Occipital lobe (tissue), 2 donors: ENCODE measurements around the gene SLC12A3. TPM values are rescaled to one million over a fixed set of nuclear protein-coding genes. Genes with fewer than 3 reads are reported as not detected.

Experiments
- DNase-seq: peaks from one replicate; lab custom pipeline; 2025; lab: John Stamatoyannopoulos, UW
- total RNA-seq: library from RNA; depleted of rRNA; stranded (reverse); fragments of >200 nt; gene quantifications from one replicate; pipeline ENCODE4 v1.2.3, GENCODE V29; 2014

SLC12A3 gene
- total RNA-seq, 1 donor from 2014 or later: not detected

DNA sequence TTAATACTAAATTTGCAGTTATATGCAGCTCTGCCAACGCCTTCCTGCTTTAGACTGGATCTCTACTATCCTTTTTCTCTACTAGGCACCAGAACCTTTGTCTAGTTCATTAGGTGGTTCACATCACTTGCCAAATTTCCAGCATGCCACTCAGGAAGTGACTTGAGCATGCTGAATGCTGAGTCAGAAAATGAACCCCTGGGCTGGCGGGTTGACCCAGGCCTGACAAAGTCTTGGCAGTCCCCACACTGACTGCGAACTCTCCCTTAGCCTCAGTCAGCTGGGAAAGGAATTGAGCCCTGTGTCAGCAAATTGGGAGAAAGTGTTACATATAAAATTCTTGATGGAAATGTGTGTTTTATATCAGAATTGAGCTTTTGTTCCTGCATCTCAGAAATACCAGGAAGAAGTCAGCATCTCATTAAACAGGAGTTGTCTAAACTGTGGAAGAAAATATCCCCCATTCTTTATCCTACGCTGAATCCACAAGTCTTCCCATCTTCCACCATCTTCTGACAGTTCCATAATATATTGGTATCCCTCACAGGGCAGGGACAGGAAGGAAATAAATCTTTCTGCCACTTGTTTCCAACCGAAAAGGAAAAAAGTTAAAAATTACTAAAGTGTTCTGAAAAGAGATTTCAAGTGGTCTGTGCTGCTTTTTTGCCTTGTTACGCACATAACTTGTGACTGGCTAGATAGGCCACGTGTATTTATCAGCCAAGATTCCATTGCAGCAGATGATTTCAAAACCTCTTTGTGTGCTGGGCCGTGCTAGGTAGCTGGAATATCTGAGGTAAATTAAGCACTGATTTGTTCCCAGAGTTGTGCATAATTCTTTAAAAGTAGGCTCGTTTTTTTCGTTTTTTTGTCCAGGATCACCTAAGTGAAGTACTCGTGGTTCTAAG lies 16.7 kb upstream of the SLC12A3 start:
- DNase-seq: no peak

DNA sequence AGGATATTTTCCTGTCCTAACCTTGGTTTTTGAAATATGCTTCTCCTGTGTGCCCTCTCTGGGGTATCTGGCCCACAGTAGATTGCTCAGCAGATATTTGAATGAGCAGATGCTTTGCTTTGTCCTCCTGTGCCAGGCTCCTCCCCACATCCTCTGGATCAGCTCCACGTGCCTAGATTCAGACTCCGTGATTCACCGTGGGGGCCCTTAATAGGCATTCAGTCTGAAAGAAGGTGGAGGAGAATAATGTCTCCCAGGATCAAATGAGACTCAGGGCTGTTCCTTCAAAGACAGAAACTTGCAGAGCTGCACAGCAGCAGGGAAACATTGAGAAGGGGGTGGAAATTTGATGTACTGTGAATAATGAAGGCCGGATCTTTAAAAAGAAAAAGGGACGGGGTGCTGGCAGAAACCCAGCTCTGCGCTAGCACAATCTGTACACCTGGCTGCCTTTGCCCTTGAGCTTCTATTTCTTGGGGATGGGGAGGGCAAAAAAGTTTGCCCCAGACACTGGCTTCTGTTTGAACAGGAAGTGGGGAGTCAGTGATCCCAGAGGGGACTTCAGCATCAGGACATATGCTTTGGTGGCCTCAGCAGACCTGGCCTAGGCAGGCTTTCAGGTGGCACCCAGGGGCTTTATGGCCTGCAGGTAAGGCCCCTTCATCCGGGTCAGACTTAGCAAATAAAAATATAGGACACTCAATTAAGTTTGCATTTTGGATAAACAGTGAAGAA lies 15.9 kb upstream of the SLC12A3 start:
- no peak for DNase-seq

DNA sequence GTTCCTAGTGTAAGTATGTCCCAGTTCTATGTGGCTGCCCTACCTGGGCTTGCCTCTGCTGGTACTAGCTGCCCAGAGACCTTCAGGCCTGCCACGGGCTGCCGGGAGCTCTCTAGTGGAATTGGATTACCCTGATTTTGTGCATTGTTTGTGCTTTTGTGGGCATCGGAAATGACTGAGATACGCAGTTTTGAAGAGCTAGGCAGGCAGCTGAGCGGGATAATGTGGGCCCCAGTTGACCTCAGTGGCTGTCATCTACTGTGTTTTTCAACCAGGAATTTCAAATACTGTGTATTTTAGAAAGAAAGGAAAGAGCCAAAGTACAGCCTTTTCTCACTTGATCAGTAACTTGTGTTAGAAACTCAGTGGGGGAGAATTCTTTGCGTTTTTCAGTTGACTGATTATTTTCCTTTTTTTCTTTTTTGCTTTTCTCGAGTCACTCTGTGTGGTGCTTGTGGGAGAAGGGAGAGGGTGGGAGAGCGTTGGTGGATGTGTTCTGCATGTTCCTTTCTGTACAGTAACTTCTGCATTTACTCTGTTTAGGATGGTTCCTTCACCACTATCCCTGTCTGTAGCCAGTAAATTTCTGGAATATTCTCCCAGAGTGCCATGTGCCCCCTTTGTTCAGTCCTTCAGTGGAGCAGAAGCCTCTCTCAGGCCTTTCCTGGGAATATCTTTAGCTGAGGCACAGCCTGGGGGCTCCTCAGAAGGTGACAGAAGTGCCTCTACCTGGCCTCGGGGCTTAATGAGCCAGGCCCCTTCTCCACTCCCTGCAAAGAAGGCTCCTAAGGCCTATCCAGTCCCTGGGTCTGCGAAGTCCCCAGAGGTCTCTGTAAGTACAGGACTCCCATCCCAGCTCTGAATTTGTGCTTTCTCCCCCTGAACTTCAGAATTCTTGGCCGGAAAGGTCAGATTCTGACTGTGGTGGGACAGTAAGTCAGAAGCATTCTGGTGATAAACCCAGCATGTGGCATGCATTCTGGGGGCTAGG lies 15.0 kb upstream of the SLC12A3 start:
- DNase-seq: no peak

DNA sequence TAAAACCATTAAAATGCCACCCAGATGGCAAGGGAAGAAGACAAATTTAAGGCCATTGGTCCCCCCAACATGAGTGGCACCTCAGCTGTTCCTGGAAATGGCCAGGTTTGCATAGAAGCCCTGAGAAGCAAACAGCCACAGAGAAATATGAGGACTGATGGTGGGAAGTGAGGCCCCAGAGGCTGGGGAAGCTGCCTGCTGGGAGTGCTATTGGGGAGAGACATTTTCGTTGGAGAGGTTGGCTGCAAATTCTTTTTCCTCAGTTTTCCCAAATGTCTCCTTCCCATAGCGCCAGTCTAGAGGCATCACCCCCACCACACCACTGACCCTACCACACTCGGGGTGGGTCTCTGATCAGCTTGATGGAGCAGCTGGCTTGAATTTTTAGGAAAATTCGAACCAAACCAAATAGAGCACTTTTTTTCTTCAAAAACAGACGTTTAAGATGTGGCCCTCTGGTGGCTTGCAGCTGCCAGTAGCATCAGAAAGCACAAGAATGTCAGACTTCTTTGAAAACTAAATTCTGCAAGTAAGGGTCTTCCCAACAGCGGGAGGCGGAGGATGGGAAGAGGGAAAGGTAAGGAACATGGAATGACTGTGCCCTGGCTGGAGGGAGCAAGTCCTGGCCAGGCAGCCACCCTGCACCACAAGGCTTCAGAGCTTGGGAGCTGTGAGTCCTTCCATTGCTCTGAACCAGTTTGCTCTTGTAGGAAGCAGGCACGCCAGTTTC lies 13.2 kb upstream of the SLC12A3 start:
- DNase-seq: no peak

DNA sequence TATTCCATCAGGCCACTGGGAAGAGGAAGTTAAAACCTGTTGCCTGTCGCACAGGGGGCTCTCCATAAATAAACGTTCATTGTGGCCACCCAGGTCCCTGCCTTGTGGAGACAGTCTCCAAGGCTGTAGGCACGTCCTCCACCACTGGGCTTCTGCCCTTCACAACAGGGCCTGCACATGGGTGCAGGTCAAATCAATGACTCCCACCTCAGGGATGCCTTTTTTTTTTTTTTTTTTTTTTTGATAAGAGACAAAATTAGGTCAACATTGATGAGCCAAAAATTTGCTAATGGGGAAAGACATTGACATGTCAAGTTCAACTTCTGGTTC lies 12.6 kb upstream of the SLC12A3 start:
- DNase-seq: no peak

DNA sequence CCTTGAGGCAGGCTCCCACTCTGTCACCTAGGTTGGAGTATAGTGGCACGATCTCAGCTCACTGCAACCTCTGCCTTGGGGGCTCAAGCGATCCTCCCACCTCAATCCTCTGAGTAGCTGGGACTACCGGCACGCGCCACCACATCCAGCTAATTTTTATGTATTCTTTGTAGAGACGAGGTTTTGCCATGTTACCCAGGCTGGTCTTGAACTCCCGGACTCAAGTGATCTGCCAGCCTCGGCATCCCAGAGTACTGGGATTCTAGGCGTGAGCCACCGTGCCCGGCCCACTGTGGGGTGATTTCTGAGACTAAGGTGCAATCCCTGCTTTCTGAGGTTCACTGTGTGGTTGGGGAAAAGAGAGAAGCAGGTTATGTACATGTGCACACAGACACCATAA lies 12.0 kb upstream of the SLC12A3 start:
- no peak for DNase-seq

DNA sequence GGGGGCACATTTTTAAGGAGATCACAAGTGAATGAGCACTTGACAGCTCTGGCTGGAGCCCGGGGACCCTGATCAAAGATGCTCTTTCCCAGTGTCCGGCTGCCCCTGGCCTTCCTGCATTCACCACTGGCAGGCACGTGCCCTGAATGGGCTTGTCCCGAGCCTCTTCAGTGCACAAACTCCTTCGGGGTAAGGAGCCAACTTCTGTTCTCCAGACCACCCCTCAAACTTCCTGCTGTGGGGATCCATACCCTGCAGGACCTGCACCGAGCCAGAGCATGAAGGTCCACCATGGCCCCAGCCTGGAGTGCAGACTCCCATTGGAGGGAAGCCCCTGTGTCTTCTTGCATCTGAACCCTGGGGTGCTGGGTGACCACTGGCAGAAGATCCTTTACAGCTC lies 9.8 kb upstream of the SLC12A3 start:
- no peak for DNase-seq

DNA sequence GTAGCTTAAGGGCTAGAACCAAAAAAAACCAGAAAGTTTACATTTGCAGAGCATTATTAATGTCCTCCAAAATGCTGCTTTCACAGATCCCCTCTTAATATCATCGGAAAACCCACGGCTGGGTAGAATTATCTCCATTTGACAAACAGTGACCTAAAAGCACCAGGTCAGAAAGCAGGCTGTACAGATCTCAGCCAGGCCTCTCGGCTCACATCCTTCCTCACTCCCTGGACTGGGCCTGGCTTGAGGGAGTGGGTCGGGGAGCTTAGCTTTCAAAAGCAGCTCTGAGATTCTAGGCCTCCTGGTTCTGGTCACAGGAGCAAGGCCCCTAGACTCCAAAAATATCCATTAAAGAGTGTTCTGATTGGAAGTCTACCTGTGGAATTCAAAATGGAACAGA lies 9.1 kb upstream of the SLC12A3 start:
- no peak for DNase-seq

DNA sequence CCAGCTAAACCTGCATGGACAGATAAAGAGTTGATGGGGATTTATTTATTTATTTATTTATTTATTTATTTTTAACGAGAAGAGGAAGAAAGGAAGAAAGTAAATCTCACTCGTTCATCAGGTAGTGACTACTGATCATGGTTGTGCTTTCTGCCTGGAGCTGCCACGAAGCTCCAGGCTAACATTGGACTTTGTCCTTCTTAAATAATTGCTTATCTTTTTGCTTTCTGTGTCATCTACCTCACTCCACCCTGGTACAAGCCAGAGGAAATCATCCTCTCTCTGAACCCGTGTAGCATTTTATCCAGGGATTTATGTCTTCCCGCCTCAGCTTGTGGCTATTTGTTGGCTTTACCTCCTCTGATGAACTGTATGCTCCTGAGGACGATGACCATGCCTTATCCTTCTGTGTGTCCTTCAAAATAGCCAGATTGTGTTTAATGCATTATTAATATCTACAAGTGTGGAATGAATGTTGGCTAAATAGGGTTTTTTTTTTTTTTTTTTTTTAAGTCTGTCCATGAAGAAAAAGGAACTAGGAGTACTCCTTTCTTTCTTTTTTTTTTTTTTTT lies 8.0 kb upstream of the SLC12A3 start:
- DNase-seq: no peak

DNA sequence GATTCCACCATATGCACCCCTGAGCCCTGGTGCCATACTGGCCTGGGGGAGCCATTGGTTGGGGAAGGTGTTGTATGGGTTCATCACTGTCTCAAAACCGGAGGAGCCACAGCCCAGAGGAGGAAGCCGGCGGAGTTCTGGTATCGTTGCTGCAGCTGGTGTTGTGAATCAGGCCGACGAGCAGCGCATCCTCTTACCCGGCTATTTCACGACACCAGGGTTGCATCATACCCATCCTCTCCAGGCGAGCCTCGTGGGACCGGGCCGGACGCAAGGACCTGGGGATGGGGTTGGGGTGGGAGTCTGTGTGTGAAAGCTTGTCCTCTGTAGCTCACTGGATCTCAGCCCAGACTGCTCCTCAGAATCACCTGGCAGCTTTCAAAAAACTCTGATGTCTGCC lies 6.6 kb upstream of the SLC12A3 start:
- DNase-seq: no peak

DNA sequence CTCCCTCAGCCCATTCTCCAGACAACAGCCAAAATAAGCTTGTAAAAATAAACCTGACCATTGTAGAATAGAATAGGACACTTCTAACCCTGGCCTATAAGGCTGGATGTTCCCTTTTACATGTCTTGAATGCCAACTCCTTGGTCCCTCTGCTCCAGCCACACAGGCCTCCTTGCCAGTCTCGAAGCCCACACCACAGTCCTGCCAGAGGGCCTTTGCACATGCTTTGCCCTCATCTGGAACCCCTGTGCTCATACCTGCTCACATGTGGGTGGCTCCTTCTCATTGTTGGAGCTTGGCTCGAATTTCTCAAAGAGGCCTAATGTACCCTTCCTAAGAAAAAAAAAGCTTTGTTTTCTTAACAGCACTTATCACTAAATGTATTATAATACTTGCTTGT lies 5.4 kb upstream of the SLC12A3 start:
- no peak for DNase-seq

DNA sequence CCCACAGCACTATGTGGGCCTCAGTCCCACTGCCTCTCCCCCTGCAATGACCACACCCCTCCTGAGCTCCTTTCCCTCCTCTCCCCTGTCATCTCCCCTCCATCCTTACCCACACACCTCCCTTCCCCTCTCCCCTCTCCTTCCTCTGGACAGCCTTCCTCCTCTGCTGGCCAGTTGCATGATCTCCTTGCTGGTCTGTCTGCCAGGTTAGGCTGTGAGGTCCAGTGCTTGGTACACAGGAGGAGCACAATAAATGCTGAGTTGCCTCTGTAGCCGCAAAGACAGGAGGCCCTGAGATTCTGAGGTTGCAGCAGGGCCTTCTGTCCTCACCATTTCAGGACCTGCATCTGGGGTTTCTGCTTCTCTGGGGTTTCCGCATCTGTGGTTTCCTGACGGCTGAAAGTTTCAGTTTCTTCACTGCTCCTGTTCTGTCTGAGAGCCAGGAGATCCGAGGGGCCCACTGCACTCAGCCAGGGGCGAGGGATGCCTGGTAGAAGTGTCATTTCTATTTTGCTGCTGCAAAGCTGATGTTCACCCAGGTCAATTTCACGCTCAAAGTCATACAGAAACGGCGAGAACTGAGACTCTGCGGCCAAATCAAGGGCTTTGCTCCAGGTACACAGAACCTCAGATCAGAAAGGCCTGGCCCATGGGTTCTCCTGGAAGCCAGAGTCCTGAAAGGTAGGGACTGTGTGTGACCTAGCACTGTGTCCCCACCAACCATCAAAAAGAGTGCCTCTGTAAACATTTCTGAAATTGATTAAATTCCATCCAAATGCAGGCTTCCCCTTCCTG lies 4.6 kb upstream of the SLC12A3 start:
- DNase-seq: no peak

DNA sequence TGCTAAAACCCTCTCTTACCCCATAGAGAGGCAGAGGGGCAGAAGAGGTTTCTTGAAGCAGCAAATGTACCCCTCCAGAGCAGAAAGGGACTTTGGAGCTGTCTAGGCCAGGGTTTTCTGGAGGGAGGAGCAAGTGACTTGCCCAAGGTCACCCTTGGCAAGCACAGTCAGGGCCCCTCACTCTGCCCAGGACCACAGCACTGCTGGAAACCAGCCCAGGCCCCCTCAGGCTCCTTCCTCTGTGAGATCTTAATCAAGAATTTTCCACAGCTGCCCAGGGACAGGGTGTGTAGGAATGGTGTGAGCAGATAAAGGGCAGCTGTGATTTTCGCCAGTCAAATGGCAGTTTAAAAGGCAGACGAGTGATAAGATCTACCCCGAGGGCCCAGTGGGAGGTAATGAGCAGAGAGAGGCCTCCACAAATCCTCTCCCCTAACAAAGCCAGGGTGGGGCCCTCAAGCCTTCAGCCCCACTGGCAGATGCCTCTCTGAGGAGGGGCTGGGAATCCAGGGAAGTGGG lies 3.9 kb upstream of the SLC12A3 start:
- DNase-seq: no peak

DNA sequence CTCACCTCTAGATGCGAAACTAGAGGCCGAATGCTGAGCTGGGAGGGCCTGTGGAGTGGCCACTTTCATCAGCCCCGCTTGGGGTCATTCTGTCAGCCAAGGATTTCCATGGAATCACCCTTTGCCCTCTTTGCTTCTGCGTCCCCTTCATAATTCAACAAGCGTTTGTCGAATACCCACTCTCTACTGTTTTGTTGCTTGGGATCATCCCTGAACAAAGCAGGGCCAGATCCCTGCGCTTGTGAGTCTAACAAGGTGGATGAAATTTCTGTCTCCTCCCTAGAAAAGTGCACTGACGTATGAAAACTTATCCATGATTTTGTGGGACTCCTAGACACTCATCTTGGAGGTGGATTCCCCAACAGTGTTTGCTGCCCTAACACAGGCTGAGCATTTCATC lies 3.3 kb upstream of the SLC12A3 start:
- DNase-seq: no peak

DNA sequence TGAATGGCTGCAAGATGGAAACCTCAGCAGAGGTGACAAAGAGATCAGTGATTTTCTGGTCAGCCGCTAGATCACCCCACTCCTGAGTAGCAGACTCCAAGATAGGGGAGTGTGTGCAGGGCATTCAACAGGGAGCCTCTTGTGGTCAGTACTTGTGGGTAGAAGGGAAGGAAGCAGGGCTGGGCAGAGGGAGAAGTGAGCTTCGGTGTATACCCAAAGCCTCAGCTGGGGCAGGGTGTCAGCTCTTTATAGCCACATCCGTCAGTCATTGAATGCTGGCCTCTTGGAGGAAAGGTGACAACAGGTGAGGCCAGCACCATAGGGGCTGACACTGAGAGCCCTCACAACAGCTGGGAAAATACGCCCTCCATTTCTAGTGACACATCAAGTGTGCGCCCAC lies 2.2 kb upstream of the SLC12A3 start:
- no peak for DNase-seq

DNA sequence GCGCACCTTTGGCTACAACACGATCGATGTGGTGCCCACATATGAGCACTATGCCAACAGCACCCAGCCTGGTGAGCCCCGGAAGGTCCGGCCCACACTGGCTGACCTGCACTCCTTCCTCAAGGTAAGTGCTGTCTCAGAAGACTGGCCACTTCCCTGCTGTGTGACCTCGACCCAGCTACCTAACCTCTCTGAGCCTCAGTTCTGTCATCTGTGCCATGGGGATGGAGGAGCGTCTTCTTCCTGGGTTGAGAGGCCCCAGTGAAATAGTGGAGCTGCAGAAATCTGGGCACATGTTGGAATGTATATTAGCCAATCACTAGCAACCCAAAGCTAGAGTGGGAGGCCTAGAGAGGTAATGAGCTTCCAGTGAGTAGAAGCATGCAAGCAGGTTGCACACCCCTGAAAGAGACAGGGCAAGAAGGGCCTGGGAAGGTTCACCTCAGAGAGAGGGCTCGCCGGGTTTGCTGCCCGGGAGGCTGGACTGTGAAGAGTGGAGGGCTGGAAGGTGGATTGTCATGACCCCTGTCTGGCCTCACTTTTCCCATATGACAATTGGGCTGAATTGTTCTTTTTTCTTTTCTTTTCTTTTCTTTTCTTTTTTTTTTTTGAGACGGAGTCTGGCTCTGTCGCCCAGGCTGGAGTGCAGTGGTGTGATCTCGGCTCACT lies 521 bp downstream of the SLC12A3 start:
- DNase-seq: no peak

DNA sequence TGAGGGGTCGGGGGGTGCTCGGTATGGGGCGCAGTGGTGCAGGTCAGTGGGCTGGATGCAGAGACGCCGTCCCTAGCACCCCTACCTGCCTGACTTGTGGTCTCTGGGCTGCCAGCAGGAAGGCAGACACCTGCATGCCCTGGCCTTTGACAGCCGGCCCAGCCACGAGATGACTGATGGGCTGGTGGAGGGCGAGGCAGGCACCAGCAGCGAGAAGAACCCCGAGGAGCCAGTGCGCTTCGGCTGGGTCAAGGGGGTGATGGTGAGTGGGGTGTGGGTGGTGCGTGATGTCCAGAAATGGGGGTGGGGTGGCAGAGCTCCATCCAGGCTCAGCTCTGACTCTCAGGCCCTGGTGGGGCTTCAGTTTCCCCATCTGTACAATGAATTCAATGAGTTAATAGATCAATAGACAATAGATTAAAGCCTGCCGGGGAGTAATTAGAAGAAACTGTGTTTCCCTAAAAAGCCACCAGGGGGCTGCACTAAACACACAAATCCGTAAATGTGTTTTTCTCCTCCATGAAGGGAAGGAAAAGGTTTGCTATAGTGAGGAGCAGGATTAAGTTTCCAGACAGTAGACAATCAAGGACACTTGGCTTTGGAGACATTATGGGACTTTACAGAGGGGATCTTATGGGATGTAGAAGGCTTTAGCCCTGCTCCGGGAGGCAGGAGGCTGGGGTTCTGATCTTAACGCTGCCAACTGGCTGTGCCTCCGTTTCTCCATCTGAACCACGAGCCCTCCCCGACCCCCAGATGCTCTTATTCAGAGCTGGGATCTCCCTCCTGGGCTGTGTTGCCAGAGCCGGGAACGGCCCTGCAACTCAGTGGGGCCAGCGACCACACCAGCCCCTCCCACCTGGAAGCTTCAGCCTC lies 2.2 kb downstream of the SLC12A3 start:
- DNase-seq: no peak

DNA sequence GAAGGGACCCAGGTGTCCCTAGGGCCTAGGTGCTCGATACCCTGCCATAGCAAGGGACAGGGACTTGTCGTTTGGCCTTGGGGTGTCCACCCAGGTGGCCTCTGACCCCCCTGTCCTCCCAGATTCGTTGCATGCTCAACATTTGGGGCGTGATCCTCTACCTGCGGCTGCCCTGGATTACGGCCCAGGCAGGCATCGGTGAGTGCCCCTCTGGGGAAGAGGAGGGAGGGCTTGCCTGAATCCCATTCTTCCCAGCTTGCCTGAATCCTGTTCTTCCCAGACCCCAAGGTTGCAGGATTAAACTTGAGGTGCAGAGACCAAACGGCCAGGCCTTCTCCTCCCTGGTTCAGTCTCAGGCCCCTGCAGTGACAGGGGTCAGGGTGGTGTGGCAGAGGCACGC lies 3.2 kb downstream of the SLC12A3 start:
- DNase-seq: no peak
